Activated B cell treated with CpG ODN at 0.5 μM for 24 hours (primary cell): Measurements from ENCODE around the gene APCDD1. TPM values are rescaled to one million over a fixed set of nuclear protein-coding genes. Genes with fewer than 3 reads are reported as not detected.

Experiments
- ATAC-seq: fragments of 200-7000 bp; cut with Tn5 transposase; one replicate; pipeline ENCODE4 v1.10.0; 2021; ENCODE audit warnings: low read depth, mild to moderate bottlenecking, moderate library complexity
- CTCF ChIA-PET: fragments of 350-600 bp; sonication (Branson Sonifier 250); formaldehyde crosslinking; loops from one replicate; lab custom pipeline; 2021; ENCODE audit warnings: antibody characterized with exemption; lab: Charles Lee
- POLR2A ChIA-PET: fragments of 350-600 bp; sonication (Branson Sonifier 250); formaldehyde crosslinking; loops from one replicate; lab custom pipeline; 2021; ENCODE audit warnings: antibody characterized with exemption; lab: Charles Lee
- DNase-seq: peaks from one replicate; pipeline ENCODE4 v3.0.0; 2022
- H3K27ac Mint-ChIP-seq: one replicate; pipeline ENCODE4 v1.8.0; 2020; ENCODE audit warnings: mixed read lengths
- H3K27me3 Mint-ChIP-seq: one replicate; pipeline ENCODE4 v1.8.0; 2021; ENCODE audit warnings: mixed read lengths
- H3K36me3 Mint-ChIP-seq: one replicate; pipeline ENCODE4 v1.8.0; 2021; ENCODE audit warnings: low read depth, mixed read lengths
- H3K4me1 Mint-ChIP-seq: one replicate; pipeline ENCODE4 v1.8.0; 2021; ENCODE audit warnings: mixed read lengths
- H3K4me3 Mint-ChIP-seq: one replicate; pipeline ENCODE4 v1.8.0; 2020; ENCODE audit warnings: mild to moderate bottlenecking, mixed read lengths
- H3K9me3 Mint-ChIP-seq: one replicate; pipeline ENCODE4 v1.8.0; 2020; ENCODE audit warnings: mixed read lengths
- intact Hi-C: fragments of 100-400 bp; cut with micrococcal nuclease; formaldehyde crosslinking; loops from one replicate; pipeline ENCODE4 v1.15.1; 2024
- total RNA-seq: library from RNA; stranded (reverse); gene quantifications from 2 replicates; pipeline ENCODE4 v1.2.3, GENCODE V29; 2022
- TF ChIP-seq, protein P1 (sequence below): fragments of 200-600 bp; IDR thresholded peaks from one replicate; pipeline ENCODE4 v1.8.0; 2022; ENCODE audit warnings: antibody characterized with exemption, mild to moderate bottlenecking

The APCDD1 gene
- total RNA-seq, 1 donor from 2014 or later = 0.38 TPM

DNA sequence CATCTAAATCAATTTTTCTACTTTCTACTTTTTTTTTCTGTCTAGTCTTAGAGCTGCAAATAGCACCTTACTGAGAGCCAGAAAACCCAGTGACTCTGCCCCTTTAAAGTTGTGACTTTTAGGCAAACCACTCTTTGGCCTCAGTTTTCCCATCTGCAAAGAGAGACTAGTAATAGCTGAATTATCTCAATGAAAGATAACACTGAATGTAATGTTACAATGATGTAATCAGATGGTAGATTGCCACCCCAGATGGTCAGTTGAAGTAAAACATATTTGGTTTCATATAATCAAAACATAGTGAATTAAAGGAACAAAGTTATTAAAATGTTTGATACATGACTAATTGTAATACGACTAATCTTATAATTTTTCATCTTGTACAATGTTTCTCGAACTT, 5.0 kb upstream of the APCDD1 start:
- peaks cover 8% of the 10 kb centered on the region for H3K27me3 Mint-ChIP-seq
- ChIA-PET POLR2A (no interaction called here), CTCF (no interaction called here)
- H3K27ac Mint-ChIP-seq = no peak overlapping the region
- intact Hi-C loops = no loop called here
- no peak overlapping the region for H3K4me3 Mint-ChIP-seq
- no peaks in the 10 kb centered on the region for H3K36me3 Mint-ChIP-seq
- TF ChIP-seq, protein P1, sequence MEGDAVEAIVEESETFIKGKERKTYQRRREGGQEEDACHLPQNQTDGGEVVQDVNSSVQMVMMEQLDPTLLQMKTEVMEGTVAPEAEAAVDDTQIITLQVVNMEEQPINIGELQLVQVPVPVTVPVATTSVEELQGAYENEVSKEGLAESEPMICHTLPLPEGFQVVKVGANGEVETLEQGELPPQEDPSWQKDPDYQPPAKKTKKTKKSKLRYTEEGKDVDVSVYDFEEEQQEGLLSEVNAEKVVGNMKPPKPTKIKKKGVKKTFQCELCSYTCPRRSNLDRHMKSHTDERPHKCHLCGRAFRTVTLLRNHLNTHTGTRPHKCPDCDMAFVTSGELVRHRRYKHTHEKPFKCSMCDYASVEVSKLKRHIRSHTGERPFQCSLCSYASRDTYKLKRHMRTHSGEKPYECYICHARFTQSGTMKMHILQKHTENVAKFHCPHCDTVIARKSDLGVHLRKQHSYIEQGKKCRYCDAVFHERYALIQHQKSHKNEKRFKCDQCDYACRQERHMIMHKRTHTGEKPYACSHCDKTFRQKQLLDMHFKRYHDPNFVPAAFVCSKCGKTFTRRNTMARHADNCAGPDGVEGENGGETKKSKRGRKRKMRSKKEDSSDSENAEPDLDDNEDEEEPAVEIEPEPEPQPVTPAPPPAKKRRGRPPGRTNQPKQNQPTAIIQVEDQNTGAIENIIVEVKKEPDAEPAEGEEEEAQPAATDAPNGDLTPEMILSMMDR = no peak
- no peaks in the 10 kb centered on the region for H3K9me3 Mint-ChIP-seq
- ATAC-seq = no peak
- no peak for DNase-seq
- H3K4me1 Mint-ChIP-seq = peaks cover 16% of the 10 kb centered on the region

DNA sequence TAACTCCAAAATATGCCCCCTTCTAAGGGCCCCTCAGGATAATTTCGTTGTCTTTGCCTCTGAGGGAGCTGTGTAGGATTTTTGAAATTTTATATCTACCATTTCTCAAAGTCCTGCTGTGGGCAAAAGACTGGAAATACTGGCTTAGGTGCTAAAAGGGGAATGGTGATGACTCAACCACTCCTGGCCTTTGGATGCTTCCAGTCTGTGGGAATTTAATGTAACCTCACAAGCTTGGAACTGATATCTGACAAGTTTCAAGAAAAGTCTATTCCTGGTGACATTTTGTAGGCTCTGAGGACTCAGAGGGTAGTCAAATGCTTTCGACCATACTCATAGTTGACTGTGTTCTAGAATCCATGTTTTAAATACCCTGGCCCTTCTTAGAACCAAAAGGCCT, 3.4 kb upstream of the APCDD1 start:
- intact Hi-C loops = no loop called here
- Mint-ChIP-seq H3K4me1 (peaks cover 25% of the 10 kb centered on the region), H3K9me3 (no peaks in the 10 kb centered on the region), H3K27ac (no peak overlapping the region), H3K4me3 (no peak overlapping the region), H3K36me3 (no peaks in the 10 kb centered on the region), H3K27me3 (peaks cover 14% of the 10 kb centered on the region)
- TF ChIP-seq, protein P1 = no peak
- no peak for ATAC-seq
- POLR2A ChIA-PET = no interaction called here
- DNase-seq = no peak
- CTCF ChIA-PET = no interaction called here

GRCh38 chr18:10453261-10453805, 1.1 kb upstream of the APCDD1 start:
- no peak for DNase-seq
- Mint-ChIP-seq H3K4me1 (peaks cover 28% of the 10 kb centered on the region), H3K27ac (no peak overlapping the region), H3K9me3 (no peaks in the 10 kb centered on the region), H3K36me3 (no peaks in the 10 kb centered on the region), H3K4me3 (peak overlapping the region; percentile 63), H3K27me3 (peaks cover 25% of the 10 kb centered on the region)
- CTCF ChIA-PET = no interaction called here
- intact Hi-C loops = no loop called here
- TF ChIP-seq, protein P1 = no peak
- POLR2A ChIA-PET = no interaction called here
- ATAC-seq = no peak

DNA sequence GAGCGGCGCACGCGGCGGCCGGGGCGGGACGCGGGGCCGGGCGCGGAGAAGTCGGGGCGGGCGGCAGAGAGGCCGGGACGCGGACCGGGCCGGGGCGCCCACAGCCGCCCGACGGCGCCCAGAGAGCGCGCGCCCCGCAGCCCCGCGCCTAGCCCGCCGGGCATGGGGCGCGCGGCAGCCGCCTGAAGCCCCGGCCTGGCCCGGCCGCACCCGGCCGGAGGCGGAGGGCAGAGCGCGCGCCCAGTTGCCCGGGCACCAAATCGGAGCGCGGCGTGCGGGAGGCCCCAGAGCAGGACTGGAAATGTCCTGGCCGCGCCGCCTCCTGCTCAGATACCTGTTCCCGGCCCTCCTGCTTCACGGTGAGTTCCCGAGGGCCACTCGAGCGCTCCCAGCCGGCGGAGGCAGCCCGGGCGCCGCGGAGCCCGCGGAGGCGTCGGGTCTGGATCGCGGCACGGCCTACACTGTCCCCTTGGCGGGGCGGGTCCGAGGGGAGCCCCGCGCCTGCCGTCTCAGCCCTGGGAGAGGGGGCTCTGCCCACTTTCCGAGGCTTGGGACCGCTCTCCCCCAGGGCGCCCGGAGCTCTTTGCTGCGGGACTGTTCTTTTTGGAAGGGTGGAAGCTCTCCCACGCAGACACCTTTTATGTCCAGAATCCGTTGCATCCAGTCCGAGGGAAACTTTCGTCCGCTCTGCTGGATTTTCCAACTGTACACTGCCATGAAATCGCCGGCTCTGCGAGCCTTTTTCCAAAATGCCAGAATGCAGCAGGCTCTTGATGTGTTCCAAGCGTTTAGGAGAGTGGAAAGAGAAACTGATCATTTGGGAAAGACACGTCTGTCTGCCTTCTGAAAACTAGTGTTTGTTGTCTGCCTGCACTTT, 484 bp downstream of the APCDD1 start:
- Mint-ChIP-seq H3K4me1 (peaks cover 28% of the 10 kb centered on the region), H3K36me3 (no peaks in the 10 kb centered on the region), H3K27me3 (peaks cover 32% of the 10 kb centered on the region), H3K4me3 (peak overlapping the region; percentile 79), H3K9me3 (no peaks in the 10 kb centered on the region), H3K27ac (no peak overlapping the region)
- intact Hi-C loops = loop anchor here (2.0 kb wide), 2 partner anchors 28 to 66 kb away; no protein-coding TSS in a partner anchor
- CTCF ChIA-PET = no interaction called here
- DNase-seq (no peak), ATAC-seq (no peak)
- TF ChIP-seq, protein P1 = no peak
- POLR2A ChIA-PET = no interaction called here

- CTCF ChIA-PET = no interaction called here
- Mint-ChIP-seq H3K27ac (no peak overlapping the region), H3K4me3 (peak overlapping the region; percentile 79), H3K4me1 (peaks cover 28% of the 10 kb centered on the region), H3K9me3 (no peaks in the 10 kb centered on the region), H3K27me3 (peaks cover 35% of the 10 kb centered on the region), H3K36me3 (no peaks in the 10 kb centered on the region)
- ATAC-seq = no peak
- intact Hi-C loops = loop anchor here (2.0 kb wide), 2 partner anchors 27 to 65 kb away; no protein-coding TSS in a partner anchor
- POLR2A ChIA-PET = no interaction called here
- no peak for DNase-seq
- TF ChIP-seq, protein P1 = no peak
Observed at GRCh38 chr18:10455726-10456453, 1.5 kb downstream of the APCDD1 start.
